ENCODE data around the gene HLA-DMB. TPM values are rescaled to one million over a fixed set of nuclear protein-coding genes. Genes with fewer than 3 reads are reported as not detected.

HLA-DMB gene
- total RNA-seq, 1 experiment from 2014 or later, result 1.7 TPM

GRCh38 chr6:32945953-32946352, 5.1 kb upstream of the HLA-DMB start:
- H2BK5ac ChIP-seq (ENCODE audit: insufficient read length, low read length), result no peak overlapping the region
- H3K4me1 ChIP-seq (ENCODE audit: insufficient read depth, low read length), result no peaks in the 10 kb centered on the region
- no peak overlapping the region for H4K8ac ChIP-seq (replicated peaks; ENCODE audit: insufficient read length, low read depth, low read length)
- H2BK15ac ChIP-seq (ENCODE audit: low read depth, low read length), result no peak overlapping the region
- no peaks in the 10 kb centered on the region for H3K9me3 ChIP-seq (ENCODE audit: control insufficient read depth, low read depth, low read length)
- H3K27me3 ChIP-seq (ENCODE audit: insufficient read depth, low read length), result no peaks in the 10 kb centered on the region
- H4K20me1 ChIP-seq (ENCODE audit: control insufficient read depth, insufficient read depth, insufficient read length), result no peaks in the 10 kb centered on the region
- H3K27me3 Mint-ChIP-seq (ENCODE audit: low read depth), result peaks cover 3% of the 10 kb centered on the region; the same call in 1 of the 2 replicates
- DNase-seq, result no peak
- H2AK5ac ChIP-seq (ENCODE audit: insufficient read length, low read length), result no peak overlapping the region
- H3K56ac ChIP-seq (ENCODE audit: insufficient read length, low read depth, low read length), result no peak overlapping the region
- no peak overlapping the region for H2BK120ac ChIP-seq (ENCODE audit: low read depth, low read length, poor library complexity, severe bottlenecking)
- no peak overlapping the region for H2BK12ac ChIP-seq (ENCODE audit: insufficient read length, low read depth, low read length)
- H2BK20ac ChIP-seq (ENCODE audit: low read depth, low read length, poor library complexity, severe bottlenecking), result no peak overlapping the region
- no peak overlapping the region for H3K18ac ChIP-seq (ENCODE audit: insufficient read length, low read depth, low read length)
- H3K4me2 ChIP-seq (ENCODE audit: insufficient read depth, insufficient read length, low read length), result no peak overlapping the region
- no peak overlapping the region for H3T11ph ChIP-seq (ENCODE audit: low read length)
- H4K5ac ChIP-seq (ENCODE audit: insufficient read length, low read depth, low read length), result no peak overlapping the region
- H3K36me3 Mint-ChIP-seq (ENCODE audit: insufficient read depth in 1 of 3, low read depth in 3 of 3), result no peaks in the 10 kb centered on the region
- H3K9me3 Mint-ChIP-seq, result no peaks in the 10 kb centered on the region
- TF ChIP-seq, protein P1, sequence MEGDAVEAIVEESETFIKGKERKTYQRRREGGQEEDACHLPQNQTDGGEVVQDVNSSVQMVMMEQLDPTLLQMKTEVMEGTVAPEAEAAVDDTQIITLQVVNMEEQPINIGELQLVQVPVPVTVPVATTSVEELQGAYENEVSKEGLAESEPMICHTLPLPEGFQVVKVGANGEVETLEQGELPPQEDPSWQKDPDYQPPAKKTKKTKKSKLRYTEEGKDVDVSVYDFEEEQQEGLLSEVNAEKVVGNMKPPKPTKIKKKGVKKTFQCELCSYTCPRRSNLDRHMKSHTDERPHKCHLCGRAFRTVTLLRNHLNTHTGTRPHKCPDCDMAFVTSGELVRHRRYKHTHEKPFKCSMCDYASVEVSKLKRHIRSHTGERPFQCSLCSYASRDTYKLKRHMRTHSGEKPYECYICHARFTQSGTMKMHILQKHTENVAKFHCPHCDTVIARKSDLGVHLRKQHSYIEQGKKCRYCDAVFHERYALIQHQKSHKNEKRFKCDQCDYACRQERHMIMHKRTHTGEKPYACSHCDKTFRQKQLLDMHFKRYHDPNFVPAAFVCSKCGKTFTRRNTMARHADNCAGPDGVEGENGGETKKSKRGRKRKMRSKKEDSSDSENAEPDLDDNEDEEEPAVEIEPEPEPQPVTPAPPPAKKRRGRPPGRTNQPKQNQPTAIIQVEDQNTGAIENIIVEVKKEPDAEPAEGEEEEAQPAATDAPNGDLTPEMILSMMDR (conservative IDR thresholded peaks at IDR 0.05), result no peak
- peaks cover 12 to 13% of the 10 kb centered on the region in 2 experiments for H3K4me1 Mint-ChIP-seq
- no peak overlapping the region for H3K27ac ChIP-seq (ENCODE audit: insufficient read length, low read depth, low read length)
- no peaks in the 10 kb centered on the region for H3K79me1 ChIP-seq (ENCODE audit: insufficient read depth, low read depth, low read length, poor library complexity, severe bottlenecking)
- no peak overlapping the region for H3K27ac Mint-ChIP-seq
- H3K14ac ChIP-seq (ENCODE audit: insufficient read depth, low read length), result no peak overlapping the region
- H4K91ac ChIP-seq (ENCODE audit: insufficient read length, low read depth, low read length), result no peak overlapping the region
- H3K9ac ChIP-seq (ENCODE audit: extremely low read depth, insufficient read length, low read length), result no peak overlapping the region
- H3K79me2 ChIP-seq (ENCODE audit: insufficient read depth, low read length), result no peaks in the 10 kb centered on the region
- no peak overlapping the region for H2AFZ ChIP-seq (ENCODE audit: low read length)
- H3K23ac ChIP-seq (ENCODE audit: insufficient read length, low read depth, low read length), result no peak overlapping the region
- no peaks in the 10 kb centered on the region for H3K23me2 ChIP-seq (ENCODE audit: insufficient read length, low read depth, low read length, poor library complexity, severe bottlenecking)
- no peak overlapping the region for H3K4me3 Mint-ChIP-seq
- H3K4ac ChIP-seq (ENCODE audit: low read depth, low read length), result no peak overlapping the region
